Measurements from ENCODE around the gene ANKRD9. TPM values are rescaled to one million over a fixed set of nuclear protein-coding genes. Genes with fewer than 3 reads are reported as not detected.

ANKRD9 gene
- total RNA-seq, 1 experiment from 2014 or later: 0.04 TPM

DNA sequence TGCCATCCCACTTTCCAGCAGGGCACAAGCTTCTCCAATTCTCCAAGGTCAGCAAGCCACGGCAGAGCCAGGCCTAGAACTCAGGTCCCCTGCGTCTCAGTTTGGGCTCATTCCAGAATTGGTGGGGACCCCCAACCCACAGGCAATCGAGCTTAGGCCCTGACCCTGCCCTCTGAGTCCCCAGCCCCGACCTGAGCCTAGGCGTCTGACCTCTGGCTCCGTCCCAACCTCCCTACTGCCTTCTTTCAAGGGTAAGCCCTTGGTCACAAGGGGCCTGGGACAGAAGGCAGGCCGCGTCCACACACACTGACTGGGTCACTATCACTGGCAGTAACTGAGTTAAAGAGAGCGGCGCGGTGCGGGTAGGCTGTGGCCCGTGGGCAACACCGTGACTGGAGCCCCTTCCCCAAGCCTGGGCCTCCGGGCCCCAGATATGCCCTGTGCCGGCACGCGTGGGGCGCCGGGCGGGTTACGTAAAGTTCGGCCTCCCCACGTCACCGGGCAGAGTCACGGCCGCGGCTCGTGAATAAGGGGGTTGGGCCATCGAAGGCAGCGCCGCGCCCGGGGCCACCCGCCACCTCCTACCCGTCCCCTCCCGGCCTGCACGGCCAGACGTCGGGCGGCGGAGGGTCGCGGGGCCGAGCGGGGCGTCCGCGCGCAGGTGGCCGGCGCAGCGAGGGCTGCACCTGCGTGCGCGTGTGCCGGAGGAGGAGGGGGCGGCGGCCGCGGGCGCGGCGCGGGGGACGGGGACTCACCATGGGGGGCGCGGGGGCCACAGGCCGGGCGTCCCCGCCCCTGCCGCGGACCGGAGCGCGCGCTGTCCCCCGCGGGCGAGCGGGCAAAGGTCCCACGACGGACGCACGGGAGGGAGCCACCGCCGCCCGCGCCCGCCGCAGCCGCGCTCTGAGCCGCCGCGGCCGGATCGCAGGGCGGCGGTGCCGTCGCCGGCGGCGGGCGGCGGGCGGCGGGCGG is 516 bp downstream of the ANKRD9 start:
- no peak overlapping the region for H3K27ac ChIP-seq (ENCODE audit: low read length)
- H3K9me3 ChIP-seq (ENCODE audit: low read length): no peaks in the 10 kb centered on the region
- no peak overlapping the region for H3K9ac ChIP-seq (ENCODE audit: low read length)
- H3K36me3 ChIP-seq (ENCODE audit: insufficient read depth, low read length): no peaks in the 10 kb centered on the region
- no peaks in the 10 kb centered on the region for H3K9me2 ChIP-seq (replicated peaks; ENCODE audit: insufficient read depth, low read length)
- H3K79me2 ChIP-seq (ENCODE audit: low read length): no peaks in the 10 kb centered on the region
- H3K27me3 ChIP-seq (ENCODE audit: low read length): no peaks in the 10 kb centered on the region
- H2AFZ ChIP-seq (ENCODE audit: low read length): no peak overlapping the region
- DNase-seq: no peak
- no peaks in the 10 kb centered on the region for H3K4me1 ChIP-seq (ENCODE audit: low read length)
- H3K4me2 ChIP-seq (ENCODE audit: low read depth, low read length, poor library complexity, severe bottlenecking): no peak overlapping the region
- no peaks in the 10 kb centered on the region for H4K20me1 ChIP-seq (ENCODE audit: insufficient read depth, low read depth, low read length)
- H3K4me3 ChIP-seq (ENCODE audit: low read length): no peak overlapping the region

GRCh38 chr14:102508410-102508773 is 1.2 kb downstream of the ANKRD9 start:
- H3K36me3 ChIP-seq (ENCODE audit: insufficient read depth, low read length): no peaks in the 10 kb centered on the region
- no peak for DNase-seq
- H3K4me3 ChIP-seq (ENCODE audit: low read length): no peak overlapping the region
- no peak overlapping the region for H3K27ac ChIP-seq (ENCODE audit: low read length)
- no peaks in the 10 kb centered on the region for H3K79me2 ChIP-seq (ENCODE audit: low read length)
- H4K20me1 ChIP-seq (ENCODE audit: insufficient read depth, low read depth, low read length): no peaks in the 10 kb centered on the region
- no peaks in the 10 kb centered on the region for H3K9me2 ChIP-seq (replicated peaks; ENCODE audit: insufficient read depth, low read length)
- H3K9ac ChIP-seq (ENCODE audit: low read length): no peak overlapping the region
- no peak overlapping the region for H2AFZ ChIP-seq (ENCODE audit: low read length)
- H3K27me3 ChIP-seq (ENCODE audit: low read length): no peaks in the 10 kb centered on the region
- no peaks in the 10 kb centered on the region for H3K4me1 ChIP-seq (ENCODE audit: low read length)
- H3K4me2 ChIP-seq (ENCODE audit: low read depth, low read length, poor library complexity, severe bottlenecking): no peak overlapping the region
- no peaks in the 10 kb centered on the region for H3K9me3 ChIP-seq (ENCODE audit: low read length)

GRCh38 chr14:102507857-102508312 is 1.7 kb downstream of the ANKRD9 start:
- H3K4me2 ChIP-seq (ENCODE audit: low read depth, low read length, poor library complexity, severe bottlenecking): no peak overlapping the region
- H3K9me3 ChIP-seq (ENCODE audit: low read length): no peaks in the 10 kb centered on the region
- H3K4me1 ChIP-seq (ENCODE audit: low read length): no peaks in the 10 kb centered on the region
- no peaks in the 10 kb centered on the region for H4K20me1 ChIP-seq (ENCODE audit: insufficient read depth, low read depth, low read length)
- no peaks in the 10 kb centered on the region for H3K9me2 ChIP-seq (replicated peaks; ENCODE audit: insufficient read depth, low read length)
- H3K79me2 ChIP-seq (ENCODE audit: low read length): no peaks in the 10 kb centered on the region
- no peak for DNase-seq
- H3K27ac ChIP-seq (ENCODE audit: low read length): no peak overlapping the region
- no peaks in the 10 kb centered on the region for H3K36me3 ChIP-seq (ENCODE audit: insufficient read depth, low read length)
- H2AFZ ChIP-seq (ENCODE audit: low read length): no peak overlapping the region
- H3K4me3 ChIP-seq (ENCODE audit: low read length): no peak overlapping the region
- no peaks in the 10 kb centered on the region for H3K27me3 ChIP-seq (ENCODE audit: low read length)
- no peak overlapping the region for H3K9ac ChIP-seq (ENCODE audit: low read length)

GRCh38 chr14:102507081-102507856 is 2.3 kb downstream of the ANKRD9 start:
- Histone ChIP-seq H3K4me3 (ENCODE audit: low read length) (no peak overlapping the region), H3K4me2 (ENCODE audit: low read depth, low read length, poor library complexity, severe bottlenecking) (no peak overlapping the region), H3K9ac (ENCODE audit: low read length) (no peak overlapping the region), H3K9me3 (ENCODE audit: low read length) (no peaks in the 10 kb centered on the region), H3K27me3 (ENCODE audit: low read length) (no peaks in the 10 kb centered on the region), H3K4me1 (ENCODE audit: low read length) (no peaks in the 10 kb centered on the region), H3K36me3 (ENCODE audit: insufficient read depth, low read length) (no peaks in the 10 kb centered on the region), H3K9me2 (replicated peaks; ENCODE audit: insufficient read depth, low read length) (no peaks in the 10 kb centered on the region), H2AFZ (ENCODE audit: low read length) (no peak overlapping the region), H3K27ac (ENCODE audit: low read length) (no peak overlapping the region), H3K79me2 (ENCODE audit: low read length) (no peaks in the 10 kb centered on the region), H4K20me1 (ENCODE audit: insufficient read depth, low read depth, low read length) (no peaks in the 10 kb centered on the region)
- no peak for DNase-seq

GRCh38 chr14:102506626-102506925 is 3.0 kb downstream of the ANKRD9 start:
- no peaks in the 10 kb centered on the region for H3K9me2 ChIP-seq (replicated peaks; ENCODE audit: insufficient read depth, low read length)
- no peaks in the 10 kb centered on the region for H4K20me1 ChIP-seq (ENCODE audit: insufficient read depth, low read depth, low read length)
- H3K4me2 ChIP-seq (ENCODE audit: low read depth, low read length, poor library complexity, severe bottlenecking): no peak overlapping the region
- H3K27me3 ChIP-seq (ENCODE audit: low read length): no peaks in the 10 kb centered on the region
- no peak overlapping the region for H3K27ac ChIP-seq (ENCODE audit: low read length)
- no peaks in the 10 kb centered on the region for H3K9me3 ChIP-seq (ENCODE audit: low read length)
- no peak for DNase-seq
- H3K4me3 ChIP-seq (ENCODE audit: low read length): no peak overlapping the region
- no peaks in the 10 kb centered on the region for H3K79me2 ChIP-seq (ENCODE audit: low read length)
- no peaks in the 10 kb centered on the region for H3K36me3 ChIP-seq (ENCODE audit: insufficient read depth, low read length)
- H2AFZ ChIP-seq (ENCODE audit: low read length): no peak overlapping the region
- no peak overlapping the region for H3K9ac ChIP-seq (ENCODE audit: low read length)
- no peaks in the 10 kb centered on the region for H3K4me1 ChIP-seq (ENCODE audit: low read length)

- Histone ChIP-seq H3K36me3 (ENCODE audit: insufficient read depth, low read length) (no peaks in the 10 kb centered on the region), H4K20me1 (ENCODE audit: insufficient read depth, low read depth, low read length) (no peaks in the 10 kb centered on the region), H3K9me3 (ENCODE audit: low read length) (no peaks in the 10 kb centered on the region), H3K4me2 (ENCODE audit: low read depth, low read length, poor library complexity, severe bottlenecking) (no peak overlapping the region), H3K27me3 (ENCODE audit: low read length) (no peaks in the 10 kb centered on the region), H3K79me2 (ENCODE audit: low read length) (no peaks in the 10 kb centered on the region), H3K4me3 (ENCODE audit: low read length) (no peak overlapping the region), H2AFZ (ENCODE audit: low read length) (no peak overlapping the region), H3K9ac (ENCODE audit: low read length) (no peak overlapping the region), H3K9me2 (replicated peaks; ENCODE audit: insufficient read depth, low read length) (no peaks in the 10 kb centered on the region), H3K4me1 (ENCODE audit: low read length) (no peaks in the 10 kb centered on the region), H3K27ac (ENCODE audit: low read length) (no peak overlapping the region)
- DNase-seq: no peak
Observed at GRCh38 chr14:102505775-102506625, 3.6 kb downstream of the ANKRD9 start.

DNA sequence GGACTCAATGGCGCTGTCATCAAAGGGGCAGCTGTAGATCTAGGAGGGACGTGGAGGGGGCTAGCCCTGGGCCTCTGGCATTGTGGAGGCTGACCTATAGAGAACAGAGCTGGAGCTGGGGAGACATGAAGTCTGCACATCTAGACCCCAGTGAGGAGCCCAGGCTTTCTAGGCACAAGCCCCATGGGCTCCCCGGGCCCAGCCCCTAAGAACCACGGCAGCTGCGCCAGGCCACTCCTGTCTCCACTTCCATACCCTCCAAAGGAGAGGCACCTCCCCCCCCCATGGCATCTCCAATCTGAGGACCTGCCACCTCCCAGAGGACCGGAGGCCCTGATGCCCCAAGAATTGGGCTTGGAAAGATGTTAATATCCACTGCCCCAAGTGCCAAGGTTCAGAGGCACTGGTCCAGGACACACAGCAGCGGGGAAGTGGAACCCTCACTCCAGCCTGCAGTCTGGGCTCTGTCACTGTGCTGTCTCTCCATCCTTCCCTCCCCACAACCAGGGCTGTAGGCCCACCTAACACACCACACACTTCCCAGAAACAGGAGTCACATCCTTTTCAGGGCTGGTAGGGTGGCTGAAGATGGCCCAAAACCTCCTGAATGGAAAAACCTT is 4.5 kb downstream of the ANKRD9 start:
- DNase-seq: no peak
- Histone ChIP-seq H3K4me2 (ENCODE audit: low read depth, low read length, poor library complexity, severe bottlenecking) (no peak overlapping the region), H3K4me3 (ENCODE audit: low read length) (no peak overlapping the region), H3K79me2 (ENCODE audit: low read length) (no peaks in the 10 kb centered on the region), H3K9me3 (ENCODE audit: low read length) (no peaks in the 10 kb centered on the region), H3K36me3 (ENCODE audit: insufficient read depth, low read length) (no peaks in the 10 kb centered on the region), H3K4me1 (ENCODE audit: low read length) (no peaks in the 10 kb centered on the region), H3K9ac (ENCODE audit: low read length) (no peak overlapping the region), H2AFZ (ENCODE audit: low read length) (no peak overlapping the region), H4K20me1 (ENCODE audit: insufficient read depth, low read depth, low read length) (no peaks in the 10 kb centered on the region), H3K9me2 (replicated peaks; ENCODE audit: insufficient read depth, low read length) (no peaks in the 10 kb centered on the region), H3K27ac (ENCODE audit: low read length) (no peak overlapping the region), H3K27me3 (ENCODE audit: low read length) (no peaks in the 10 kb centered on the region)

All from Karpas-422 (cell line).